ENCODE results near the gene DDX23.
A peak's percentile ranks its signal among the peaks of the same experiment; 100 is the strongest.
"Not testable (repeated sequence)": the region's sequence is repeated elsewhere in the genome, so short reads cannot be mapped to it uniquely, and the experiment has no call there.

Gene DDX23

GRCh38 chr12:48854932-48855331, 3.0 kb upstream of the DDX23 start:
- H3K4me1 Mint-ChIP-seq (ENCODE audit: low read depth): peaks cover 23% of the 10 kb centered on the region
- peaks cover 12% of the 10 kb centered on the region for H3K36me3 Mint-ChIP-seq (ENCODE audit: low read depth)
- not testable (repeated sequence) for H3K27me3 Mint-ChIP-seq (ENCODE audit: low read depth); DNase-seq (ENCODE audit: low spot score); H3K9me3 Mint-ChIP-seq; H3K4me3 Mint-ChIP-seq; H3K27ac Mint-ChIP-seq

- Mint-ChIP-seq H3K4me3 (no peak overlapping the region), H3K4me1 (ENCODE audit: low read depth) (peaks cover 26% of the 10 kb centered on the region), H3K27me3 (ENCODE audit: low read depth) (no peaks in the 10 kb centered on the region), H3K36me3 (ENCODE audit: low read depth) (peaks cover 16% of the 10 kb centered on the region), H3K9me3 (no peaks in the 10 kb centered on the region), H3K27ac (no peak overlapping the region)
- no peak for DNase-seq (ENCODE audit: low spot score)
These were observed 2.5 kb upstream of the DDX23 start for GRCh38 chr12:48854488-48854887.

GRCh38 chr12:48852734-48853688, 1.0 kb upstream of the DDX23 start:
- Mint-ChIP-seq H3K27me3 (ENCODE audit: low read depth) (no peaks in the 10 kb centered on the region), H3K27ac (peak overlapping the region; percentile 93), H3K36me3 (ENCODE audit: low read depth) (peaks cover 19% of the 10 kb centered on the region), H3K4me1 (ENCODE audit: low read depth) (peaks cover 29% of the 10 kb centered on the region), H3K9me3 (no peaks in the 10 kb centered on the region), H3K4me3 (peak overlapping the region; percentile 92)
- peak; percentile 83 for DNase-seq (ENCODE audit: low spot score)

GRCh38 chr12:48842021-48842420, 9.9 kb downstream of the DDX23 start:
- H3K4me3 Mint-ChIP-seq; H3K27me3 Mint-ChIP-seq (ENCODE audit: low read depth); DNase-seq (ENCODE audit: low spot score); H3K9me3 Mint-ChIP-seq; H3K27ac Mint-ChIP-seq; H3K4me1 Mint-ChIP-seq (ENCODE audit: low read depth): not testable (repeated sequence)
- peaks cover 41% of the 10 kb centered on the region for H3K36me3 Mint-ChIP-seq (ENCODE audit: low read depth)

- no peaks in the 10 kb centered on the region for H3K9me3 Mint-ChIP-seq
- no peaks in the 10 kb centered on the region for H3K4me1 Mint-ChIP-seq (ENCODE audit: low read depth)
- H3K27me3 Mint-ChIP-seq (ENCODE audit: low read depth): no peaks in the 10 kb centered on the region
- H3K4me3 Mint-ChIP-seq: no peak overlapping the region
- no peak overlapping the region for H3K27ac Mint-ChIP-seq
- peaks cover 55% of the 10 kb centered on the region for H3K36me3 Mint-ChIP-seq (ENCODE audit: low read depth)
- no peak for DNase-seq (ENCODE audit: low spot score)
These were observed 13.9 kb downstream of the DDX23 start for GRCh38 chr12:48838048-48838447.

GRCh38 chr12:48832321-48833060, 19.5 kb downstream of the DDX23 start:
- H3K27me3 Mint-ChIP-seq (ENCODE audit: low read depth): no peaks in the 10 kb centered on the region
- no peaks in the 10 kb centered on the region for H3K4me1 Mint-ChIP-seq (ENCODE audit: low read depth)
- H3K27ac Mint-ChIP-seq: peak overlapping the region; percentile 31
- peaks cover 65% of the 10 kb centered on the region for H3K36me3 Mint-ChIP-seq (ENCODE audit: low read depth)
- H3K4me3 Mint-ChIP-seq: no peak overlapping the region
- H3K9me3 Mint-ChIP-seq: no peaks in the 10 kb centered on the region
- no peak for DNase-seq (ENCODE audit: low spot score)

- Mint-ChIP-seq H3K9me3 (no peaks in the 10 kb centered on the region), H3K27ac (no peak overlapping the region)
These were observed 20.7 kb downstream of the DDX23 start for GRCh38 chr12:48831257-48831656.

GRCh38 chr12:48828841-48829575, 23.0 kb downstream of the DDX23 start:
- no peak overlapping the region for H3K27ac Mint-ChIP-seq
- no peaks in the 10 kb centered on the region for H3K4me1 Mint-ChIP-seq (ENCODE audit: low read depth)
- no peak overlapping the region for H3K4me3 Mint-ChIP-seq
- H3K36me3 Mint-ChIP-seq (ENCODE audit: low read depth): peaks cover 43% of the 10 kb centered on the region
- no peaks in the 10 kb centered on the region for H3K27me3 Mint-ChIP-seq (ENCODE audit: low read depth)
- DNase-seq (ENCODE audit: low spot score): no peak
- H3K9me3 Mint-ChIP-seq: no peaks in the 10 kb centered on the region

More at GRCh38 chr12:48831257-48831656, 20.7 kb downstream of the DDX23 start:
- Mint-ChIP-seq H3K4me3 (no peak overlapping the region), H3K36me3 (ENCODE audit: low read depth) (peaks cover 53% of the 10 kb centered on the region), H3K4me1 (ENCODE audit: low read depth) (no peaks in the 10 kb centered on the region), H3K27me3 (ENCODE audit: low read depth) (no peaks in the 10 kb centered on the region)
- DNase-seq (ENCODE audit: low spot score): no peak

- peaks cover 36% of the 10 kb centered on the region for H3K36me3 Mint-ChIP-seq (ENCODE audit: low read depth)
- H3K4me1 Mint-ChIP-seq (ENCODE audit: low read depth): no peaks in the 10 kb centered on the region
- no peaks in the 10 kb centered on the region for H3K9me3 Mint-ChIP-seq
- H3K27ac Mint-ChIP-seq: no peak overlapping the region
- no peak overlapping the region for H3K4me3 Mint-ChIP-seq
- H3K27me3 Mint-ChIP-seq (ENCODE audit: low read depth): no peaks in the 10 kb centered on the region
- DNase-seq (ENCODE audit: low spot score): no peak
These were observed 23.7 kb downstream of the DDX23 start for GRCh38 chr12:48828293-48828692.

- Mint-ChIP-seq H3K36me3 (ENCODE audit: low read depth) (peaks cover 34% of the 10 kb centered on the region), H3K4me3 (no peak overlapping the region), H3K27me3 (ENCODE audit: low read depth) (no peaks in the 10 kb centered on the region), H3K27ac (no peak overlapping the region), H3K4me1 (ENCODE audit: low read depth) (no peaks in the 10 kb centered on the region), H3K9me3 (no peaks in the 10 kb centered on the region)
- no peak for DNase-seq (ENCODE audit: low spot score)
These were observed 24.4 kb downstream of the DDX23 start for GRCh38 chr12:48827513-48828096.

GRCh38 chr12:48827026-48827425, 24.9 kb downstream of the DDX23 start:
- H3K27me3 Mint-ChIP-seq (ENCODE audit: low read depth): no peaks in the 10 kb centered on the region
- no peak overlapping the region for H3K27ac Mint-ChIP-seq
- H3K4me1 Mint-ChIP-seq (ENCODE audit: low read depth): no peaks in the 10 kb centered on the region
- no peaks in the 10 kb centered on the region for H3K9me3 Mint-ChIP-seq
- peaks cover 29% of the 10 kb centered on the region for H3K36me3 Mint-ChIP-seq (ENCODE audit: low read depth)
- no peak overlapping the region for H3K4me3 Mint-ChIP-seq
- DNase-seq (ENCODE audit: low spot score): no peak

GRCh38 chr12:48826209-48826855, 25.6 kb downstream of the DDX23 start:
- peaks cover 25% of the 10 kb centered on the region for H3K36me3 Mint-ChIP-seq (ENCODE audit: low read depth)
- no peak for DNase-seq (ENCODE audit: low spot score)
- H3K9me3 Mint-ChIP-seq: no peaks in the 10 kb centered on the region
- H3K4me1 Mint-ChIP-seq (ENCODE audit: low read depth): no peaks in the 10 kb centered on the region
- no peak overlapping the region for H3K4me3 Mint-ChIP-seq
- no peak overlapping the region for H3K27ac Mint-ChIP-seq
- no peaks in the 10 kb centered on the region for H3K27me3 Mint-ChIP-seq (ENCODE audit: low read depth)

- Mint-ChIP-seq H3K4me3 (no peak overlapping the region), H3K4me1 (ENCODE audit: low read depth) (no peaks in the 10 kb centered on the region), H3K27me3 (ENCODE audit: low read depth) (peaks cover 6% of the 10 kb centered on the region), H3K36me3 (ENCODE audit: low read depth) (peaks cover 12% of the 10 kb centered on the region), H3K27ac (no peak overlapping the region), H3K9me3 (no peaks in the 10 kb centered on the region)
- DNase-seq (ENCODE audit: low spot score): no peak
These were observed 27.1 kb downstream of the DDX23 start for GRCh38 chr12:48824905-48825304.

Measured in T-helper 2 cell treated with Interferon-gamma antibody and Interleukin-4, amounts not matched to agents 5 μg/mL and 100 μg/mL, for 36 hours (primary cell).